Raji (cell line): ENCODE data around the gene FGF13.

Experiments used
- POLR2A ChIP-seq: IDR thresholded peaks from 2 replicates; pipeline ENCODE4 v1.6.1; 2011; ENCODE audit warnings: low read depth, low read length, control low read depth; ENCODE audit not compliant: insufficient read depth

FGF13 gene

DNA sequence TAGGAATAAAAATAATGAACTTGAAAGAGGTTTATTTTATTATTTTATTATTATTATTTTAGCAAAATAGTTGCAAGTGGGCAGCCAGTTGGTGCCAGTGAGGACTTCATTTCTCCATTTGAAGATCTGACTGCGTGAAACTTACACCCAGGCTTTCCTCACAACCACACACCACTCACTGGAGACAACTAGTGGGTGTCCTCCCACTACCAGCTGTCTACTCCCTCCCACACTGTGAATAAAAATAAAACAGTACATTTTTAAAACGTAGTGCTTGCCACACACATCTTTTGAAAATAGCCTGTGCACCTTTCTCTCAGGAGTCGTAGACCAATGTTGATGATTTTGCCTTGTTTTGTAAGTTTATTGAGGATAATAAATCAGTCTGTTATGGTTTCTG is 7.4 kb downstream of the FGF13 start:
- TF ChIP-seq POLR2A: no peak

DNA sequence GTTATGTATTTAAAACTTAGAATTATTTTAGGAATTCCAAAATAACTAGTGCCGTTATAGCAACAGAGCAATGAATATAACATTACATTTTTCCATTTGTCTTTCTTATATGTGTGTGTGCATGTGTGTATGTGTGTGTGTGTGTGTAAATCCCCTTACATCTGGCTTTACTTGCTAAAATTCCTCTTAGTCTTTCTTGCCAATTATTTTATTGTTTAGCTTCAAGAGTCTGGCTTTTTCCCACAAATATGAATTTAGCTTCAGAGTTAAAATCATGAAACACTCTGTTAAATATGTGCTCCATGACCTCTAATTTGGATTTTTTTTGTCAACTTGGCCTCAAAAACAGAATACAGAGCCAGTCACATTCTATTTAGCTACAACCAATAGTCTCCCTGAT is 18.9 kb downstream of the FGF13 start:
- no peak for TF ChIP-seq POLR2A

DNA sequence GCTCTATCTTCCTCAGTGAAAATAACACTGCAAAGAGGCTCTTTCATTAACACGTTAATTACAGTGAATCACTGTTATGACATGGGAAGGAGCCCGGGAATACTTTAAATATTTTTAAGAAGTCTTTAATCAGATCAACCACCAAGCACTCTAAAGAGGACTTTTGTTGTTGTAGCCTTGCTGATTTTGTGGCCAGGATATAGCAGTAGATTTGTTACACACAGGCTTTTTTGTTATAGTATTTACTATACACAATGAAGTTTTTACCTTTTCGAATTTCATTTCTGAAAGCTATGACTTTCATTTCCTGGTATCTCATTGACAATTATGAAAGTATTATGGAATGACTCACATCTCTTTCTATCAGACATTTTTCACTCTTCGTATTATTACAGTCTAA is 20.3 kb downstream of the FGF13 start:
- TF ChIP-seq POLR2A: no peak

DNA sequence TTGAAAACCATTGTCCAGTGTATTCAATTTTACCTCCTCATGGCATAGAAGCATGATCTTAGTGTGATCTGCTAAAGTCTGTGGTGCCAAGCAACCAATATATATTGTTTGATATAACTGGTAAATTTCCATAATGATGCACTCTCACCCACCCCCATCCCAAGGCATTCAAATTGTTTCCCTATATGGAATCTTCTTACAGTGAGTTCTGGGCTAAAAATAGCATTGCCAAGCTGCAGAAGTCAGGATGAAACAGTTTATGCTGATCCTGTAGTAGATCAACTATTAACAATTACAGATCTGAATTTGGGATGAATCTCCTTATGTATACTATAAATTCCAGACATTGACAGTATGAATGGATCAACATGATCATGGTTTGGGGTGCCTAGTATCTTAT is 20.9 kb downstream of the FGF13 start:
- TF ChIP-seq POLR2A: no peak

DNA sequence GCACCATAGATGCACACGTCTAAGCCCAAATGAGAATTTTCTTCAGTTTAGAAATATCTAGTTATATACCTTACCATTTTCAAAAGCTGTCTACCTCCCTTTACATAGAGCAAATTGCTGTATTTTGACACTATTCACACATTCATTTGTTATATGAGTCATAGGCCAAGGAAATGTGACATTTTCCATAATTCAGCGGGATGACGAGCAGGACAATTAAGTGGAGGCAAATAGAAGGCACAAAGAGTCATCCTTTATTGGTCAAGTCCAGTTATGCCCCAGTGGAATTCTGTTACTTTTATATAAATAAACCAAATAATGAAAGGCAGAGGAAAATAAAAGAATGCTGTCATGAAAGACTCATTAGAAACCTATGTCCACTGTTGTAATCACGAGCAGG is 27.9 kb downstream of the FGF13 start:
- no peak for TF ChIP-seq POLR2A

DNA sequence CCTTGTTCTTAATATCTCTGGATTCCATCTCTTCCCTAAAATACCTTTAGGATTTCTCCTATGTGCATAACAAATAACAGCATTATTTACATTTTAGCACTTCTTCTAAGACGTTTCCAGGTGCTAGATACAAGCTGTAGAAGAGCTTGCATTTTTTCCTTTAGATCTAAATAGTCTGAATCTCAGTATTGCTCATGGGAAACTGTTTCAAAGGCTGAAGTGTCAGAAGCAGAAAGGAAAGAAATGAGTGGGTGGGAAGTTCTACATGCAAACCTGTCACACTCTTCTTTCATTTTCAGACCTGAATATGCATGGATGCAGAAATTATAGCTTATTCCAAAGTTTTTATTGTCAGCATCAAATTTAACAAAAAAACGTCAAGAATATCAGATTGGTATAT is 41.8 kb downstream of the FGF13 start:
- TF ChIP-seq POLR2A: no peak

DNA sequence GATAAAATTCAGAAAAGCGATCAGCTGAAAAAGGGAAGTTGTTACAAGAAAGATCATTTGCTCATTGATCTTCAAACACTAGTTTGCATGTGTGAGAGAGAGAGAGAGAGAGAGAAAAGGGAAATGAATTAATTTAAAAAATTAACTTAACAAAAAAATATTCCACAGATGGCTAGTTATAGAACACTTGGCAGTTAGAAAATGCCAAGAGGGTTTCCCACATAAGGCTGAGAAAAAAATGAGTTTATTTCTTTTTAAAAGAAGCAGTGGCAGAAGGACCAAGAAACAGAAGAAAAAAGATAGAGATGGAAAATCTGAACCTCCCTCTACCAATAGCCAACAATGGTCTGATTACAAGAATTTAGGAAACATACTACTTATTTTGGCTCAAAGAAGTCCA is 47.1 kb downstream of the FGF13 start:
- TF ChIP-seq POLR2A: no peak

DNA sequence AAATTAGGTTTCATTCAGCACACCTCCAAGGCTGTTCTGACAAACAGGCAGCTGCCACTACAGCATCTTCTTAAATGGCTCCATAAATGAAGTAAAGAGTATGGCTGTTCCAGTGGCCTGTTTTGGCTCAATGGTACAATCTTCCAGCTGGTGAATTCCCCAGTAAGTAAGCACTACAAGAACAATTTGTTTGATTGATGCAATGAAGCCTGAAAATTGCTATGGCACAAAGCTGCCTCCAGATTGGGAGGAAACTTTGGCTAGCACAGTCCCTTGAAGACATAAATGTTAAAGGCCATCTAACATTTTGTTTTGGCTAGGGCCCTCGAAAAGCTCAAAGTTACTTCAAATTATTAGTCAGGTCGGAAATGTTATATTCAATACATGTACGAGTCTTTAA is 47.5 kb downstream of the FGF13 start:
- TF ChIP-seq POLR2A: no peak

DNA sequence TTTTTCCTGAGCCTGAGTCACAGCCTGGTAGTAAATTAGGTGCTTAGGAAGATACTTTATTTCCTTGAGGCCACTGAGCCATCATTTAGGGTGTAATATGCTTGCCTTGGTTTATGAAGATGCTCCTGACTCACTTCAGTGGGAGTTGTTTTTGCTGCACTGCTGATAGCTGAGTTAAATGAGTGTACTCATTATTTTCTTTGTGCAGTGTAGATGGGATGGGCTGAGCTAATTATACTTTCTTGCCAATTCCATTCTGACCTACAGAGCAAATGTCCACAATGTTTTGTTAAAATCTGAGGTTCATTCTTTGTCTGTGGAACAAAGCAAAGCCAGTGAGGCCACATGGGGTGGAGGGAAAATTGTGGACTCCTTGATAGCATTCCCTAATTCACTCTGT is 60.0 kb downstream of the FGF13 start:
- no peak for TF ChIP-seq POLR2A

DNA sequence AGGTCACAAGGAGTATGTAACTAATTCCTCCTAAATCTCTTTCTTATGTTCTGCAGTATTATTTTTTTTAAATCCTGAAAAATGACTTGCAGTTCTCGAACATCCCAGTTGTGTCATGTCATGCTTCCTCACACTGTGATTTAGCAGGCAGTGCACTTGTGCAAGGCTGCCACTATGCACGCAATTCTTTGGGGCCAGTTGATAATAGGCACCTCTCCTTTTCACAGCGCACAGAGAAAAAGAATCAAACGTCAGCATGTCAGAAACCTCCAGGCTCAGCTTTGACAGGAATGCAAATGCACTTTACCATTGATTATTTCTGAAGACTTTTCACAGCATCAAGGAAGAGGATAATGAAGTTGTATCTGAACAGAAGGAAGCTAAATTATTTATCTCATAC is 62.9 kb downstream of the FGF13 start:
- TF ChIP-seq POLR2A: no peak

DNA sequence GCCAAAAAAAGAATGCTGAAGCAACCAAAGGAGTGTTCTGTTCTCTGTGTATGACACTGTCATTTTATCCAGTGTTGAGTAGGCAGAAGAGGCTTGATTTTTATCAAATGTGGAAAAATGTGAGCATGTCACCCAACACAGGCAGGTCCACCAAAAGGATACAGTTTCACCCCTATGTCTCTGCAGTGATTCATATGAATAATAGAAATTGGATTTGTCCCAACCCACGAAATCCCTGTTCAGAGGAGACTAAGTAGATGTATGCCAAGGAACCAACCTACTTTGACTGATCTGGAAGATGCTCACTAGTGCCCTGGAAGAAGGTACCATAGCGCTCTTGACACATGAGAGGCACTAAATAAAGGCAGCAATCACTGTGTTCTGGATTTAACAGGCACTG is 72.5 kb downstream of the FGF13 start:
- TF ChIP-seq POLR2A: no peak
